K562 treated with DMSO at 1 percent for 24 hours (cell line): ENCODE data around the gene OR11H12. TPM values are rescaled to one million over a fixed set of nuclear protein-coding genes. Genes with fewer than 3 reads are reported as not detected.

Experiments
- total RNA-seq: library from RNA; unstranded; fragments of 300-600 nt; gene quantifications from 2 replicates; pipeline ENCODE4 v1.2.3, GENCODE V29; 2022; ENCODE audit warnings: low read depth; ENCODE audit not compliant: insufficient read depth

The OR11H12 gene, protein sequence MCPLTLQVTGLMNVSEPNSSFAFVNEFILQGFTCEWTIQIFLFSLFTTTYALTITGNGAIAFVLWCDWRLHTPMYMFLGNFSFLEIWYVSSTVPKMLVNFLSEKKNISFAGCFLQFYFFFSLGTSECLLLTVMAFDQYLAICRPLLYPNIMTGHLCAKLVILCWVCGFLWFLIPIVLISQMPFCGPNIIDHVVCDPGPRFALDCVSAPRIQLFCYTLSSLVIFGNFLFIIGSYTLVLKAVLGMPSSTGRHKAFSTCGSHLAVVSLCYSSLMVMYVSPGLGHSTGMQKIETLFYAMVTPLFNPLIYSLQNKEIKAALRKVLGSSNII
- total RNA-seq: not detected in 2 replicates

DNA sequence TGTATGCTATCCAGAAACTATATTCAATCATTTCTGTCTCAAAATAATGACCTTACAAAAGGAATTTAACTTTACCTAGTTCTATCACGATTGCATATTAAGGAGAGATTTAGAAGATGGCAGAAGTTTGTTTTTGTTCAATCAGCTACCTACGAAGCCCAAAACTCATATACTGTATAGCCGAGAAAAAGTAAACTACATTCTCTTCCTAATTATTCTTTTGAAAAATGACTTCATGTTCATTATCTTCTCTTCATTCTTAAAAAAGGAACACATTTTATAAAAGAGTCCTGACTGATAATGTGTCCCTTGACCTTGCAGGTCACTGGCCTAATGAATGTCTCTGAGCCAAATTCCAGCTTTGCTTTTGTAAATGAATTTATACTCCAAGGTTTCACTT lies at the start of gene OR11H12:
Gene OR11H12, plus strand, starts transcription at position 301 of the 400 bp plus-strand sequence. Its CDS starts 0 bp downstream, at position 301.

